Astrocyte (in vitro differentiated cells and primary cell): ENCODE measurements around the gene OR2A1.
"Not testable (repeated sequence)": the region's sequence is repeated elsewhere in the genome, so short reads cannot be mapped to it uniquely, and the experiment has no call there.

ENCODE experiments used
- CTCF ChIP-seq: IDR thresholded peaks from 2 replicates; pipeline ENCODE4 v1.5.1; 2011; ENCODE audit warnings: low read depth, mild to moderate bottlenecking, inconsistent platforms, low read length, moderate library complexity; ENCODE audit not compliant: insufficient read depth
- EZH2 ChIP-seq: IDR thresholded peaks from 2 replicates; pipeline ENCODE4 v1.6.1; 2012; ENCODE audit warnings: mild to moderate bottlenecking, low read length, inconsistent platforms; ENCODE audit not compliant: insufficient read depth

GRCh38 chr7:144264692-144265091 is 47.5 kb upstream of the OR2A1 start, which contains the start of gene OR2A7:
- TF ChIP-seq EZH2, CTCF: not testable (repeated sequence)
